ENCODE measurements around the gene SPOCK1. TPM values are rescaled to one million over a fixed set of nuclear protein-coding genes. Genes with fewer than 3 reads are reported as not detected.

The SPOCK1 gene
- total and polyA plus RNA-seq, 7 experiments from 2014 or later = 2.8 TPM; not detected in 6

DNA sequence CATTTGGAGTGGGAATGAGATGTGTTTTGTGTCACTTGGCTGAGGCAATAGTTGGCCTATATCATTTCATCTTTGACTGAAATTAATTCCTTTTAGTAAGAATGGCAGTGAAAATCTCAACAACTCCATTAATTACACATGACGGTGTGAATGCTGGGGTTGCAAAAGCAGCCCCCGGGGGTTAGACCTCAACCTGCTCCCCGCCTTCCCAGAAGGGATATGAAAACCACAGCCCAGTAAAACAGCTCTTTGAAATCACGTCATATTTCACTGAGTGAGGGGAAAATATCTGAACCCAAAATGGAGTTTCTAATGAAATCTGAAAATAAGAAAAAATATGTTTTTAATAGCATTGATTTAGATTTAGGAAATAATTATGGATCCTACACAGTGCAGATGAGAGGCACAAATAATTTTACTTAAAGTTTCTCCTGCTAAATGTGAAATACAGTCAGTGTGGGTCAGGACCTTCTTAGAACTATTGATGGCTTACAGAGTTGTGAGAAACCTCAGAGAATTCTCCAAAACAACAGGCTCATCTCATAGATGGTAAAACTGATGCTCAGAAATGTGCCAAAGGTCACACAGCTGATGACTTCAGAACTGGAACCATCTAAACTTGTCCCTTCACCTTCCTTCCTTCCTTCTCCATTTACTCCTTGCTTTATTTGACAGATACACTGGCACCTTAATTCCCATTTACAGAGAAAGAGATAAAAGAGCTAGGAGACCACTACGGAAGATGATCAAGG is 96.5 kb downstream of the SPOCK1 start:
- peaks cover 0 to 14% (median 5%) of the 10 kb centered on the region in 5 donors for H3K27me3 Mint-ChIP-seq
- DNase-seq (no peak), ATAC-seq (no peak)
- no peaks in the 10 kb centered on the region for H3K9me3 Mint-ChIP-seq
- CTCF ChIA-PET = no interaction called here
- no peaks in the 10 kb centered on the region for H3K27me3 ChIP-seq (ENCODE audit: control insufficient read depth in 2 of 2, insufficient read depth in 2 of 2, low read length in 2 of 2)
- no peak overlapping the region for H3K27ac ChIP-seq (ENCODE audit: low read depth, low read length)
- no peaks in the 10 kb centered on the region for H3K9me3 ChIP-seq (ENCODE audit: control insufficient read depth in 2 of 3, low read length in 3 of 3)
- no peaks in the 10 kb centered on the region for H3K36me3 ChIP-seq (ENCODE audit: control insufficient read depth in 2 of 3, insufficient read depth in 3 of 3, low read length in 3 of 3)
- H3K36me3 Mint-ChIP-seq = no peaks in the 10 kb centered on the region
- H3K4me3 Mint-ChIP-seq = no peak overlapping the region
- POLR2A ChIA-PET = no interaction called here
- H3K27ac Mint-ChIP-seq = no peak overlapping the region
- no peaks in the 10 kb centered on the region for H3K4me1 ChIP-seq (ENCODE audit: control insufficient read depth in 2 of 2, insufficient read depth in 2 of 2, low read length in 2 of 2)
- H3K4me3 ChIP-seq (ENCODE audit: low read length) = no peak overlapping the region
- H3K4me1 Mint-ChIP-seq = no peaks in the 10 kb centered on the region
- intact Hi-C loops (cut with micrococcal nuclease) = no loop called here

- ChIA-PET CTCF (interaction anchor here (0.6 kb wide), 1 partner anchor 14 kb away, joined by 3 read pairs; no protein-coding TSS in a partner anchor), POLR2A (no interaction called here)
- Mint-ChIP-seq H3K27ac (no peak overlapping the region), H3K36me3 (no peaks in the 10 kb centered on the region), H3K4me1 (no peaks in the 10 kb centered on the region), H3K4me3 (no peak overlapping the region), H3K27me3 (peaks cover 0 to 15% (median 8%) of the 10 kb centered on the region in 5 donors), H3K9me3 (no peaks in the 10 kb centered on the region)
- no peaks in the 10 kb centered on the region for H3K36me3 ChIP-seq (ENCODE audit: control insufficient read depth in 2 of 3, insufficient read depth in 3 of 3, low read length in 3 of 3)
- DNase-seq = no peak
- no peak overlapping the region for H3K27ac ChIP-seq (ENCODE audit: low read depth, low read length)
- no peak for ATAC-seq
- no peaks in the 10 kb centered on the region for H3K9me3 ChIP-seq (ENCODE audit: control insufficient read depth in 2 of 3, low read length in 3 of 3)
- intact Hi-C loops (cut with micrococcal nuclease) = no loop called here
- H3K4me3 ChIP-seq (ENCODE audit: low read length) = no peak overlapping the region
- H3K27me3 ChIP-seq (ENCODE audit: control insufficient read depth in 2 of 2, insufficient read depth in 2 of 2, low read length in 2 of 2) = no peaks in the 10 kb centered on the region
- H3K4me1 ChIP-seq (ENCODE audit: control insufficient read depth in 2 of 2, insufficient read depth in 2 of 2, low read length in 2 of 2) = no peaks in the 10 kb centered on the region
Measured at GRCh38 chr5:137401946-137402345, 97.2 kb downstream of the SPOCK1 start.

DNA sequence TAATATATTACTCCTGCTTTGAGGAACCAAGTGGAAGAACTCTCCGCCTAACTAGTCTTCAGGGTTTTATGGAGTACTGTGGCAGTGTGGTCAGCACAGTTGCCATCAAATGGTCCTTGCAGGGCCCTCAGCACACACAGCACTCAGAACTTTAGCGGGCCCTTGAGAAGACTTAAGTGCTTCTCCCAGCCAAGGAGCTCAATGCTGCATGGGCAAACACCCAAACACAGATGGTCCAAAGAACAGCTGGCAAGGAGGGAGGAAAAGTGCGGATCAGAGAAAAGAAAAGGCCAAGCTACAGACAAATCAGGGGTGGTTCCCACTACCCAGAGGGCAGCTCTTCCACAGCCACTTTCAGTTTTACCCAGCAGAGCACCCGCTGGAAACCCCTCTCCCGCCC is 98.6 kb downstream of the SPOCK1 start:
- H3K9me3 Mint-ChIP-seq = no peaks in the 10 kb centered on the region
- intact Hi-C loops (cut with micrococcal nuclease) = no loop called here
- Histone ChIP-seq H3K4me3 (ENCODE audit: low read length) (no peak overlapping the region), H3K36me3 (ENCODE audit: control insufficient read depth in 2 of 3, insufficient read depth in 3 of 3, low read length in 3 of 3) (no peaks in the 10 kb centered on the region), H3K4me1 (ENCODE audit: control insufficient read depth in 2 of 2, insufficient read depth in 2 of 2, low read length in 2 of 2) (no peaks in the 10 kb centered on the region), H3K27ac (ENCODE audit: low read depth, low read length) (no peak overlapping the region), H3K27me3 (ENCODE audit: control insufficient read depth in 2 of 2, insufficient read depth in 2 of 2, low read length in 2 of 2) (no peaks in the 10 kb centered on the region), H3K9me3 (ENCODE audit: control insufficient read depth in 2 of 3, low read length in 3 of 3) (no peaks in the 10 kb centered on the region)
- H3K36me3 Mint-ChIP-seq = no peaks in the 10 kb centered on the region
- H3K4me3 Mint-ChIP-seq = no peak overlapping the region
- CTCF ChIA-PET = interaction anchor here (0.6 kb wide), 1 partner anchor 21 kb away, joined by 3 read pairs; no protein-coding TSS in a partner anchor
- H3K27me3 Mint-ChIP-seq = peaks cover 0 to 13% (median 8%) of the 10 kb centered on the region in 5 donors
- DNase-seq (no peak), ATAC-seq (no peak)
- H3K4me1 Mint-ChIP-seq = no peaks in the 10 kb centered on the region
- H3K27ac Mint-ChIP-seq = no peak overlapping the region
- POLR2A ChIA-PET = no interaction called here

GRCh38 chr5:137399911-137400310 is 99.2 kb downstream of the SPOCK1 start:
- H3K4me3 ChIP-seq (ENCODE audit: low read length) = no peak overlapping the region
- peaks cover 0 to 16% (median 8%) of the 10 kb centered on the region in 5 donors for H3K27me3 Mint-ChIP-seq
- H3K9me3 Mint-ChIP-seq = no peaks in the 10 kb centered on the region
- H3K27me3 ChIP-seq (ENCODE audit: control insufficient read depth in 2 of 2, insufficient read depth in 2 of 2, low read length in 2 of 2) = no peaks in the 10 kb centered on the region
- ATAC-seq (no peak), DNase-seq (no peak)
- H3K27ac ChIP-seq (ENCODE audit: low read depth, low read length) = no peak overlapping the region
- CTCF ChIA-PET = no interaction called here
- no peak overlapping the region for H3K27ac Mint-ChIP-seq
- H3K4me1 ChIP-seq (ENCODE audit: control insufficient read depth in 2 of 2, insufficient read depth in 2 of 2, low read length in 2 of 2) = no peaks in the 10 kb centered on the region
- intact Hi-C loops (cut with micrococcal nuclease) = no loop called here
- no peaks in the 10 kb centered on the region for H3K36me3 Mint-ChIP-seq
- POLR2A ChIA-PET = no interaction called here
- no peak overlapping the region for H3K4me3 Mint-ChIP-seq
- no peaks in the 10 kb centered on the region for H3K4me1 Mint-ChIP-seq
- no peaks in the 10 kb centered on the region for H3K36me3 ChIP-seq (ENCODE audit: control insufficient read depth in 2 of 3, insufficient read depth in 3 of 3, low read length in 3 of 3)
- H3K9me3 ChIP-seq (ENCODE audit: control insufficient read depth in 2 of 3, low read length in 3 of 3) = no peaks in the 10 kb centered on the region

- no peaks in the 10 kb centered on the region for H3K27me3 ChIP-seq (ENCODE audit: control insufficient read depth in 2 of 2, insufficient read depth in 2 of 2, low read length in 2 of 2)
- no peak for ATAC-seq
- H3K9me3 Mint-ChIP-seq = no peaks in the 10 kb centered on the region
Measured at GRCh38 chr5:137398751-137399150, 100.4 kb downstream of the SPOCK1 start.

GRCh38 chr5:137398154-137398553 is 101.0 kb downstream of the SPOCK1 start:
- H3K9me3 ChIP-seq (ENCODE audit: control insufficient read depth in 2 of 3, low read length in 3 of 3) = no peaks in the 10 kb centered on the region
- no peaks in the 10 kb centered on the region for H3K27me3 ChIP-seq (ENCODE audit: control insufficient read depth in 2 of 2, insufficient read depth in 2 of 2, low read length in 2 of 2)
- Mint-ChIP-seq H3K27me3 (peaks cover 0 to 15% (median 5%) of the 10 kb centered on the region in 5 donors), H3K4me1 (no peaks in the 10 kb centered on the region), H3K27ac (no peak overlapping the region), H3K36me3 (no peaks in the 10 kb centered on the region), H3K4me3 (no peak overlapping the region), H3K9me3 (peaks cover 0 to 3% (median 0%) of the 10 kb centered on the region in 11 donors)
- ChIA-PET CTCF (no interaction called here), POLR2A (no interaction called here)
- no peaks in the 10 kb centered on the region for H3K4me1 ChIP-seq (ENCODE audit: control insufficient read depth in 2 of 2, insufficient read depth in 2 of 2, low read length in 2 of 2)
- DNase-seq = no peak
- H3K4me3 ChIP-seq (ENCODE audit: low read length) = no peak overlapping the region
- no peaks in the 10 kb centered on the region for H3K36me3 ChIP-seq (ENCODE audit: control insufficient read depth in 2 of 3, insufficient read depth in 3 of 3, low read length in 3 of 3)
- intact Hi-C loops (cut with micrococcal nuclease) = no loop called here
- no peak for ATAC-seq
- H3K27ac ChIP-seq (ENCODE audit: low read depth, low read length) = no peak overlapping the region

More at GRCh38 chr5:137398751-137399150, 100.4 kb downstream of the SPOCK1 start:
- Mint-ChIP-seq H3K27me3 (peaks cover 0 to 16% (median 8%) of the 10 kb centered on the region in 5 donors), H3K27ac (no peak overlapping the region), H3K4me3 (no peak overlapping the region), H3K4me1 (no peaks in the 10 kb centered on the region), H3K36me3 (no peaks in the 10 kb centered on the region)
- intact Hi-C loops (cut with micrococcal nuclease) = no loop called here
- CTCF ChIA-PET = no interaction called here
- POLR2A ChIA-PET = no interaction called here
- H3K36me3 ChIP-seq (ENCODE audit: control insufficient read depth in 2 of 3, insufficient read depth in 3 of 3, low read length in 3 of 3) = no peaks in the 10 kb centered on the region
- DNase-seq = no peak
- H3K4me1 ChIP-seq (ENCODE audit: control insufficient read depth in 2 of 2, insufficient read depth in 2 of 2, low read length in 2 of 2) = no peaks in the 10 kb centered on the region
- no peaks in the 10 kb centered on the region for H3K9me3 ChIP-seq (ENCODE audit: control insufficient read depth in 2 of 3, low read length in 3 of 3)
- H3K4me3 ChIP-seq (ENCODE audit: low read length) = no peak overlapping the region
- H3K27ac ChIP-seq (ENCODE audit: low read depth, low read length) = no peak overlapping the region

All from naive thymus-derived CD4-positive, alpha-beta T cell (primary cell).